Stimulated activated CD4-positive, alpha-beta T cell treated with anti-CD3 and anti-CD28 coated beads, Interleukin-15, amount 100 ng/mL, for 1 hour (primary cell): ENCODE results near the gene CHADL.
"Not testable (repeated sequence)": the region's sequence is repeated elsewhere in the genome, so short reads cannot be mapped to it uniquely, and the experiment has no call there.

Source experiments
- DNase-seq, 2 donors: peaks; one replicate each; pipeline ENCODE4 v3.0.0-alpha.2; 2020; ENCODE audit warnings: low read depth in 1 of 2, low spot score in 1 of 2

CHADL gene

DNA sequence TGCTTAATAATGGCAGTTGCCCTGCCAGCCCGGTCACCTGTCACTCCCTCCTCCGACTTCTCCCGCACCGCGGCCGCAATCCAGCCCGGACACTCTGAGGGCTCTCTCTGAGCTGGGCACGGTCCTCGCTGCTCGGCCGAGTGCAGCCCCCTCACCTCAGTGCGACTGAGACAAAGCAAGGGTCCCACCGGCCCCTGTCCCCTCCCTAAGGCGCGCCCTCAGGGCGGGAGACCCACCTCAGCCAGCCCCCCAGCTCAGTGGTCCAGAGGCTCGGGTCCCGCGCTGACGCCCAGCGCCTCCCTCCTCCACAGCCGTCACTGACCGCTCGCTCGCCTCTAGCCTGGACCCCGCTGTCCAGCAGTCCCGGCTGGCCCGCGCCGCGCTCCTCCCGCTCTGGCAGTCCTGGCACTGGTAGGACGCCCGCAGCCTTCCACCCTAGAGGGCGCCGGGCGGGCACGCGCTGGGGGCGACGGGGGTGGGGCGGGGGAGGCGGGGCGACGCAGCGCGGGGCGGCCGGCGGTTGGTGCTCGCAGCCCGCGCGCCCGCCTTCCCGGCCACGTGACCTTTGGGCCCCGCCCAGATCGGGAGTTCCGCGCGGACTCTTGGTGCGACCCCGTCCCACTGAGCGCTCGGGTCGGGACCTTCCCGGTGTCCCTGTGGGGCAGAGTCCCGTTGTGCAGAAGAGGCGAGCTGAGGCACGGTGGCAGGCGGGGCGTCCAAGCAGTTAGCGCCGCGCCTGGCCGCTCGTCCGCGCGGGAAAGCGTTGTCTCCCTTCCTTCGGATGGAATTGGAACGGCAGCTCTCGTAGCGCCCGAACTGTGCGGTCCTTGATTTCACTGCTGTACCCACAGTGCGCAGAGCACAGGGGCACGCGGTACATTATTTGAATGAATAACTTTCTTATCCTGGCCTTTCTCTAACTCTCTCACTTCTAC is 43.4 kb downstream of the CHADL start:
- peak; percentile 63 to 79 for DNase-seq

GRCh38 chr22:41193829-41194228 is 46.9 kb downstream of the CHADL start:
- no peak for DNase-seq

- DNase-seq: no peak
These were observed 49.3 kb downstream of the CHADL start for GRCh38 chr22:41191467-41191866.

- DNase-seq: no peak
These were observed 56.1 kb downstream of the CHADL start for GRCh38 chr22:41184679-41185078.

- no peak for DNase-seq
These were observed 59.1 kb downstream of the CHADL start for GRCh38 chr22:41181349-41182241.

DNA sequence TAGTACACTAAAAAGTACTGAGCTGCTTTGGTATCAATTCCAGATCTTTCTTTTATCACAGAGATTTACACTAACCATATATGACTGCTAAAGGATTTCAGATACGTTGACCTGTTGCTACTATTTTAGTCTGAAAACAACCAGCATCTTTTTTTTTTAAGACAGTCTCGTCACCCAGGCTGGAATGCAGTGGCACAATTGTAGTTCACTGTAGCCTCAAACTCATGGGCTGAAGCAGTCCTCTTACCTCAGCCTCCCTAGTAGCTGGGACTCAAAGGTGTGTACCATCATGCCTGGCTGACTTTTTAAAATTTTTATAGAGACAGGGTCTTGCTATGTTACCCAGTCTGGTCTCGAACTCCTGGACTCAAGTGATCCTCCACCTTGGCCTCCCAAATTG is 59.8 kb downstream of the CHADL start:
- no peak for DNase-seq

GRCh38 chr22:41180362-41180761 is 60.4 kb downstream of the CHADL start:
- not testable (repeated sequence) for DNase-seq
